Heart left ventricle (tissue), 16 donors: ENCODE results near the gene FBXO44. TPM values are rescaled to one million over a fixed set of nuclear protein-coding genes. Genes with fewer than 3 reads are reported as not detected.

Experiments
- ATAC-seq, 4 donors: fragments of 200-7000 bp; cut with Tn5 transposase; one replicate each; pipeline ENCODE4 v1.9.1; 2020 to 2022; ENCODE audit warnings: moderate library complexity in 4 of 4, mild to moderate bottlenecking in 3 of 4, moderate number of reproducible peaks in 1 of 4
- DNase-seq, 5 donors: peaks; one replicate each; pipeline ENCODE4 v3.0.0-alpha.2; 2020
- H3K27ac ChIP-seq, 12 donors: fragments of 200-600 bp; sonication (generic) in 4 of 12; one replicate each; pipeline versions ENCODE4 v1.5.0 to v1.8.0; 2016 to 2022; ENCODE audit warnings: mild to moderate bottlenecking in 2 of 12
- H3K27me3 ChIP-seq, 9 donors: fragments of 200-600 bp; sonication (generic) in 2 of 9; one replicate each; pipeline versions ENCODE4 v1.5.1 to v1.8.0; 2016 to 2022; ENCODE audit warnings: mild to moderate bottlenecking in 3 of 9
- H3K36me3 ChIP-seq, 9 donors: fragments of 200-600 bp; sonication (generic) in 2 of 9; one replicate each; pipeline versions ENCODE4 v1.5.0 to v1.8.0; 2018 to 2022; ENCODE audit warnings: mild to moderate bottlenecking in 2 of 9
- H3K4me1 ChIP-seq, 12 donors: fragments of 200-600 bp; sonication (generic) in 4 of 12; one replicate each; pipeline versions ENCODE4 v1.5.0 to v1.8.0; 2016 to 2022; ENCODE audit warnings: mild to moderate bottlenecking in 3 of 12
- H3K4me3 ChIP-seq, 12 donors: fragments of 200-600 bp; sonication (generic) in 4 of 12; one replicate each; pipeline versions ENCODE4 v1.5.0 to v1.8.0; 2017 to 2022; ENCODE audit warnings: mild to moderate bottlenecking in 9 of 12, moderate library complexity in 4 of 12
- H3K9me3 ChIP-seq, 12 donors: fragments of 200-600 bp; sonication (generic) in 4 of 12; one replicate each; pipeline versions ENCODE4 v1.5.0 to v1.8.0; 2016 to 2022; ENCODE audit warnings: mild to moderate bottlenecking in 1 of 12
- POLR2A ChIP-seq, 2 donors: fragments of 450-650 bp; IDR thresholded peaks; one replicate each; pipeline ENCODE4 v1.6.1; 2017; ENCODE audit warnings: antibody characterized with exemption in 2 of 2, mild to moderate bottlenecking in 2 of 2, moderate library complexity in 2 of 2
- WGBS, 4 donors: extraction: QIAGEN DNeasy Blood & Tissue Kit in 2 of 4; methylation state at CpG; one replicate each; pipeline versions ENCODE4 v1.1.5 to v1.1.7; 2013 to 2018; 5-methylcytosine and 5-hydroxymethylcytosine counted together
- intact Hi-C, 10 donors: fragments of 100-400 bp; cut with DNase I; formaldehyde crosslinking; loops; one replicate each; pipeline versions ENCODE4 v1.11.1 to v1.14.2; 2022
- polyA plus RNA-seq, 2 donors: library from polyadenylated mRNA; stranded (reverse); fragments of 200-250 nt; gene quantifications; one replicate each; pipeline ENCODE4 v1.2.3, GENCODE V29; 2013
- total RNA-seq, 9 donors: library from RNA; depleted of rRNA in 2 of 9; stranded (reverse); fragments of >200 nt in 2 of 9; fragmentation: NEBNext Ultra II Directional in 3 of 9; extraction: Animal tissue kit (Norgen Biotek cat#: 25700) in 3 of 9; gene quantifications; one replicate each; pipeline versions ENCODE4 v1.1.0 to v1.2.4, GENCODE V29; 2016 to 2023
- TF ChIP-seq, protein P1 (sequence below), 12 donors: fragments of 200-600 bp; sonication (generic) in 4 of 12; IDR thresholded peaks; one replicate each; pipeline versions ENCODE4 v1.5.0 to v1.8.0; 2018 to 2022; ENCODE audit warnings: antibody characterized with exemption in 12 of 12, mild to moderate bottlenecking in 5 of 12
- donor health status: ischemic (EF 13 %, LVEDD 7.1; RV severe dilation, severe dysfunction).
- donor health status: healthy with polysubstance abuse.
- donor health status: DM: no; HTN: yes; CAD: no.
- donor health status: DM: no; HTN: no; CAD: no.
- donor health status: ischemic (EF 25% LVEDD 6.9; RV normal size, moderate dysfunction).
- donor health status: ischemic (EF 25% LVEDD 5.7; RV mildly dilated, moderate dysfunction).
- donor health status: healthy.
- donor health status: DM: yes; HTN: yes; CAD: no.
- donor health status: ischemic (EF 35%, LVEDD 5.7; RV mildly dilated, moderate dysfunction).
- donor health status: nonischemic (EF 11% LVEDD 7.7; RV severe dilation, severe dysfunction).
- donor health status: DM: yes; HTN: yes; CAD: no.
- donor health status: PGD.
- donor health status: ischemic (EF 29% LVEDD 5.4; RV normal size, mild dysfunction).
- donor health status: nonischemic (EF 23%, LVEDD 6.1; RV moderate dilation, normal function).

FBXO44 gene
- total and polyA plus RNA-seq, 11 donors: 9.8 to 19.1 (median 15.8) TPM

DNA sequence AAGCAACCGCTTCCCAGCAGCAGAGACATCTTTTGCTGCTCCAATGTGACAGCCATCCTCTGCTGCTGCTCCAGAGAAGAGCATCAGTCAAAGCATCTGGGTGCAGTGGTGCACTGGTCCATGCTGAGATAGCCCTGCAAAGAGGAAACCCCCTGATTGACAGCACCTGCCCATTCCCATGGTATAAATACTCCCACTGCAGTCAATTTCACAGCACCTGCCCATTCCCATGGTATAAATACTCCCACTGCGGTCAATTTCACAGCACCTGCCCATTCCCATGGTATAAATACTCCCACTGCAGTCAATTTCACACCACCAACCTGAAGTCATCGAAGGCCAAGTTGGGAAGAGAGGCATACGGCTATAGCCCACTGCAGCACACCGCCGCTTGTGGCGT is 25.9 kb upstream of the FBXO44 start:
- Histone ChIP-seq H3K27me3 (peaks cover 0 to 51% (median 11%) of the 10 kb centered on the region in 9 donors), H3K9me3 (no peaks in the 10 kb centered on the region), H3K36me3 (no peaks in the 10 kb centered on the region), H3K4me3 (no peak overlapping the region), H3K27ac (no peak overlapping the region), H3K4me1 (no peaks in the 10 kb centered on the region)
- WGBS, 4 donors: 94 to 95% (median 95%) methylated on average over 7 of the region's 7 CpGs
- intact Hi-C loops: loop anchor here in 1 of 10 donors (10.0 kb wide), 1 partner anchor 154 kb away; the partner anchor contains the start of gene DISP3
- no peak for TF ChIP-seq POLR2A (IDR thresholded peaks at IDR 0.05)
- TF ChIP-seq, protein P1, sequence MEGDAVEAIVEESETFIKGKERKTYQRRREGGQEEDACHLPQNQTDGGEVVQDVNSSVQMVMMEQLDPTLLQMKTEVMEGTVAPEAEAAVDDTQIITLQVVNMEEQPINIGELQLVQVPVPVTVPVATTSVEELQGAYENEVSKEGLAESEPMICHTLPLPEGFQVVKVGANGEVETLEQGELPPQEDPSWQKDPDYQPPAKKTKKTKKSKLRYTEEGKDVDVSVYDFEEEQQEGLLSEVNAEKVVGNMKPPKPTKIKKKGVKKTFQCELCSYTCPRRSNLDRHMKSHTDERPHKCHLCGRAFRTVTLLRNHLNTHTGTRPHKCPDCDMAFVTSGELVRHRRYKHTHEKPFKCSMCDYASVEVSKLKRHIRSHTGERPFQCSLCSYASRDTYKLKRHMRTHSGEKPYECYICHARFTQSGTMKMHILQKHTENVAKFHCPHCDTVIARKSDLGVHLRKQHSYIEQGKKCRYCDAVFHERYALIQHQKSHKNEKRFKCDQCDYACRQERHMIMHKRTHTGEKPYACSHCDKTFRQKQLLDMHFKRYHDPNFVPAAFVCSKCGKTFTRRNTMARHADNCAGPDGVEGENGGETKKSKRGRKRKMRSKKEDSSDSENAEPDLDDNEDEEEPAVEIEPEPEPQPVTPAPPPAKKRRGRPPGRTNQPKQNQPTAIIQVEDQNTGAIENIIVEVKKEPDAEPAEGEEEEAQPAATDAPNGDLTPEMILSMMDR (IDR thresholded peaks at IDR 0.05): no peak
- ATAC-seq (no peak), DNase-seq (no peak)

DNA sequence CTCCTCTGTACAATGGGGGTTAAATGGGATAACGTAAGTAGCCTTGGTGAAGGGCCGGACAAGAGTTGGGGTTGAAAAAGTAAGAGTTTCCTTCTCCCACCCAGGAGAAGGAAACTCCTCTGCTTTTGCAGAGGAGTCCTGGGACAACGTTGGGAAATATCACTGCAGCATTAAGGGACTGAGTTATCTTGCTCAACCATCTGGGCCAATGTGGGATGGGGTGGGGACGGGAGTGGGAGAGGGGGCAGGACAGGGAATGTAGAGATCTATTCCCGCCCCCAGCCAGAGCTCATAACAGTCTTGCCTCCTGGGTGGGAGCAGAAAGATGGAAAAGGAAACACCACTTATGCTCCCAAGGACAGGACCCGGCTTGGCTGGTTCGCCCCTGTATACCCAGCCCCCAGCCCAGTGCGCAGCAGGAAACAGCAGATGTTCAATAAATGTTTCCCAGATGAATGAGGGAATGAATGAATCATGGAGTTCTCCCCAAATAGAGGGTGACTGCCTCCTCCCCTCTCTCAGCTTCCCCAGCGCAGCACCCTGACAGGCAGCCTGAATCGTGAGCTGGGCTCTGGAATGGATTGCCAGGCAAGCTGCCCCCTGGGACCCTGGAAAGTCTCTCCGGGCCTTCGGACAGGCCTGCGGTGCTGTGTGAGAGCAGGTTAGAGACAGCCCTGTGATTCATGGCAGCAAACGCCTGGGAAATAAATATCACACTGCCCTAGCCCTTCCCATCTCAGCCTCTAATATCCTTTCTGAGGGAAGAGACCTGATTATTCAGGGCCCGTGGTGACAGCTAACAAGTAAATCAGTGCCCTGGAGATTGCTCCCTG is 25.3 kb upstream of the FBXO44 start:
- no peak overlapping the region for H3K27ac ChIP-seq
- 53 to 55% (median 54%) methylated on average over 10 to 15 of the region's 15 CpGs for WGBS, 4 donors
- H3K36me3 ChIP-seq: no peaks in the 10 kb centered on the region
- H3K9me3 ChIP-seq: no peaks in the 10 kb centered on the region
- DNase-seq (no peak), ATAC-seq (no peak)
- H3K4me3 ChIP-seq: no peak overlapping the region
- H3K4me1 ChIP-seq: no peaks in the 10 kb centered on the region
- no peak for TF ChIP-seq POLR2A (IDR thresholded peaks at IDR 0.05)
- TF ChIP-seq, protein P1 (IDR thresholded peaks at IDR 0.05): no peak
- intact Hi-C loops: loop anchor here in 2 of 10 donors (10.0 kb wide), 2 partner anchors 145 to 155 kb away; partner anchors contain the start of gene DISP3 (in 1 of the 2)
- peaks cover 0 to 57% (median 13%) of the 10 kb centered on the region in 9 donors for H3K27me3 ChIP-seq

DNA sequence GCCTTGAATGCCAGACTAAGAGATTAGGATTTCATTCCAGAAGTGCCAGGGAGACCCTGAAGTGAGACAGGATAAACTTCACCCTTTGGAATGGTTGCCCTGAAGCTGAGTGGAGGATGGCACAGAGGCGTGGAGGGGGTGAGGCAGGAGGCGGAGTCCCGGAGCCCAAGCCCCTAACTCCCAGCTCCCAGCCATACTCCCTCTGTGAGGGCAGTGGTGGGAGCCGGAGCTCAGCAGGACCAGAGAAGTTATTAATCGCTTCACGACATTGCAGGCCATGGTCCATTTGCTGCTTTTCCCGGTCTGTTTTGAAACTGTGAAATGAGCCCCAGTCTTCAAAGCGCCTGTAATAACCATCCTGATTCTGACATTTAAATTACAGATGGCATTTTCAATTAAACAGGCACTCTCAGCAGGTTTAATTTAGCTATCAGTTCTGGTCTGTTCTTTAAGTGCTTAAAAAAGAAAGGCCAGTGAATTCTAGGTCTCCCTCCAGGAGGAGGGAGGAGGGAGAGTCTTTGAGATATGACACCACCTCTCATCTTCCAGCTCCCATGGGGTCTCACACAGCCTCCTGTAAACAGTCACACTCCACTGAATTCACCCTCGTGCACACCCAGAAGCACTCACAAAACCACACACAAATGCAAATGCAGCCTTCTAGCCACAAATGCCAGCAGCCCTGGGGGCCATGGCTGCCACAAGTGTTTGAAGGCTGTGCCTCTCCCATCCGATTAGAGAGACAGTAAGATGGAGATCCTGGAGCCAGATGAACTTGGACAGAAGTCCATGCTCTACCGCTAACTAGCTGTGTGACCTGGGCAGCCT is 20.1 kb upstream of the FBXO44 start:
- Histone ChIP-seq H3K36me3 (no peaks in the 10 kb centered on the region), H3K27me3 (peaks cover 0 to 55% (median 4%) of the 10 kb centered on the region in 9 donors), H3K27ac (no peak overlapping the region), H3K4me1 (no peaks in the 10 kb centered on the region), H3K4me3 (no peak overlapping the region), H3K9me3 (no peaks in the 10 kb centered on the region)
- whole genome bisulfite sequencing, 4 donors: 69 to 74% (median 71%) methylated on average over 10 to 11 of the region's 11 CpGs
- no peak for DNase-seq
- intact Hi-C loops: loop anchor here in 1 of 10 donors (10.0 kb wide), 1 partner anchor 150 kb away; no protein-coding TSS in a partner anchor
- TF ChIP-seq, protein P1 (IDR thresholded peaks at IDR 0.05): no peak
- TF ChIP-seq POLR2A (IDR thresholded peaks at IDR 0.05): no peak
- ATAC-seq: no peak

DNA sequence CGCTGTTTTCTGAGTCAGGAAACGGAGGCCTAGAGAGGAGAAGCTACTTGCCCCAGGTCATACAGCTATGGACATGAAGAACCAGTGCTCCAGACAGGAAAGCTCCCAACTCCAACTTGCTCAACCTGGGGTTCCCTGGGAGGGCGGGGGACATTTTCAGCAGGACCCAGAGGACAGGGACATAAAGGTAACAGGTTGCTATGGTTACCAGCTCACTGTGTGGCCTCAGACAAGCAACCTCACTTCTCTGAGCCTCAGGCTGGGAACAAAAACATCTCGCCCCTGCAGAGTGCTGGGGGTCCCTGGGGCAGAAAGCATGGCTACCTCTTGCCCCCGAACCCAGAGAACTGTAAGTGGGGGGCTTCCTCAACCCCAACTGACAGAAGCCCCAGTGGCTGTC is 16.6 kb upstream of the FBXO44 start:
- peaks cover 0 to 12% (median 2%) of the 10 kb centered on the region in 12 donors for H3K4me1 ChIP-seq
- intact Hi-C loops: loop anchor here in 1 of 10 donors (10.0 kb wide), 1 partner anchor 153 kb away; no protein-coding TSS in a partner anchor

More for the DNA sequence above, 16.6 kb upstream of the FBXO44 start:
- no peak for TF ChIP-seq POLR2A (IDR thresholded peaks at IDR 0.05)
- TF ChIP-seq, protein P1 (IDR thresholded peaks at IDR 0.05): no peak
- Histone ChIP-seq H3K27me3 (peaks cover 0 to 40% (median 4%) of the 10 kb centered on the region in 9 donors), H3K36me3 (no peaks in the 10 kb centered on the region), H3K27ac (no peak overlapping the region), H3K9me3 (no peaks in the 10 kb centered on the region), H3K4me3 (no peak overlapping the region)
- DNase-seq (no peak), ATAC-seq (no peak)
- 55 to 72% (median 61%) methylated on average over 5 of the region's 5 CpGs for WGBS, 4 donors
